NCI-H1694 treated with DMSO at 0.1 percent for 48 hours (cell line): ENCODE measurements around the gene CLDN2.
"Not testable (repeated sequence)": the region's sequence is repeated elsewhere in the genome, so short reads cannot be mapped to it uniquely, and the experiment has no call there.

ENCODE experiments used
- DNase-seq: peaks from one replicate; lab custom pipeline; 2025; lab: John Stamatoyannopoulos, UW

The CLDN2 gene

GRCh38 chrX:106963111-106963510 is 42.9 kb downstream of the CLDN2 start:
- no peak for DNase-seq

- no peak for DNase-seq
These were observed 44.1 kb downstream of the CLDN2 start for GRCh38 chrX:106964290-106964689.

- not testable (repeated sequence) for DNase-seq
These were observed 46.3 kb downstream of the CLDN2 start for GRCh38 chrX:106966547-106966946.

- DNase-seq: no peak
These were observed 52.7 kb downstream of the CLDN2 start for GRCh38 chrX:106972896-106973295.

GRCh38 chrX:106973433-106974149 is 53.4 kb downstream of the CLDN2 start:
- DNase-seq: no peak

DNA sequence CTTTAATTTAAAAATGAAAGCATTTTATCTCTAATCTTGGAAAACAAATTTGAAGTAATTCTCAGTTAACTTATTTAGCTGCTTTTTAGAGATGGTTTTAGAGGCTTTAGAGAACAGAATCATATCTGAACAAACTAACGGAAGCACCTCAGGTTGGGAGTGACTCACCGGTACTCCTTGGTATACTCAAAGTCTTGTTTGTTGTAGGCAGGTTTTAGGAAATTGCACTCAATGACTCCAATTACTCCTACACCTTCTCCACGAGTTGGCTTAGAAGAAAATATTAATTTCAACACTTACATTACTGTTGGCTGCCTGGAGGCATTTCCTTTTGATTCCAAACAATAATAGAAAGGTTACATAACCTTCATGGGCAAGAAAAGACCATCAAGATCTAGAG is 56.2 kb downstream of the CLDN2 start:
- no peak for DNase-seq
